K562 (cell line): Measurements from ENCODE around the gene SCGB1C2. TPM values are rescaled to one million over a fixed set of nuclear protein-coding genes. Genes with fewer than 3 reads are reported as not detected.

Source experiments
- ATAC-seq: fragments of 200-7000 bp; cut with Tn5 transposase; 3 replicates; pipeline ENCODE4 v1.9.1; 2020; ENCODE audit warnings: moderate library complexity
- BruUV-seq: library from RNA; stranded (reverse); fragments of 400-500 nt; replicated peaks from 2 replicates; lab custom pipeline; 2021; lab: Mats Ljungman, UMichigan
- CTCF ChIA-PET: fragments of 300-600 bp; formaldehyde crosslinking; extraction: SDS; loops from one replicate; lab custom pipeline; 2021; ENCODE audit warnings: low intra/inter-chr PET ratio; lab: Yijun Ruan, JAX
- POLR2A ChIA-PET: fragments of 300-600, 350-650 bp; sonication (Branson Sonifier 250); formaldehyde crosslinking; extraction: SDS; loops from one replicate; lab custom pipeline; 2021; ENCODE audit warnings: antibody characterized with exemption, inconsistent platforms; lab: Yijun Ruan, JAX
- DNase-seq, 4 experiments: peaks; one replicate each; pipeline versions ENCODE4 v3.0.0 to v3.0.0-alpha.2; 2011 to 2018; ENCODE audit warnings: low spot score in 3 of 4, mixed read lengths in 3 of 4; ENCODE audit errors: extremely low read depth in 1 of 4
- FAIRE-seq: peaks from 2 replicates; lab custom pipeline; 2011; peaks lifted over from hg19 to GRCh38; lab: Jason Lieb, UNC
- H2AFZ ChIP-seq: 2 replicates; pipeline ENCODE4 v1.6.0; 2011; ENCODE audit warnings: low read depth, low read length, control low read depth, inconsistent platforms
- H3K27ac ChIP-seq: fragments of 200-600 bp; 3 replicates; pipeline ENCODE4 v1.8.0; 2011; ENCODE audit warnings: low read depth, mild to moderate bottlenecking, control low read depth, inconsistent platforms, low read length, moderate library complexity, mixed read lengths; ENCODE audit errors: extremely low read depth
- H3K27me3 ChIP-seq, 2 experiments: fragments of 300-600 bp in 1 of 2; 2 replicates in 1 of 2; 3 replicates in 1 of 2; pipeline versions ENCODE4 v1.6.0 to v1.8.0; 2011; ENCODE audit warnings: inconsistent platforms in 2 of 2, low read length in 2 of 2, mild to moderate bottlenecking in 1 of 2, mixed read lengths in 1 of 2, moderate library complexity in 1 of 2; ENCODE audit not compliant: control insufficient read depth in 2 of 2, insufficient read depth in 2 of 2
- H3K36me3 ChIP-seq: fragments of 300-600 bp; 3 replicates; pipeline ENCODE4 v1.8.0; 2011; ENCODE audit warnings: mild to moderate bottlenecking, low read length, inconsistent platforms; ENCODE audit not compliant: control insufficient read depth, insufficient read depth
- H3K4me1 ChIP-seq, 2 experiments: fragments of 200-600 bp in 1 of 2; replicated peaks in 1 of 2; 2 replicates in 1 of 2; 3 replicates in 1 of 2; pipeline versions ENCODE4 v1.5.1 to v1.8.0; 2011; ENCODE audit warnings: inconsistent platforms in 2 of 2, low read length in 2 of 2, mild to moderate bottlenecking in 1 of 2, mixed read lengths in 1 of 2, moderate library complexity in 1 of 2; ENCODE audit not compliant: control insufficient read depth in 2 of 2, insufficient read depth in 2 of 2
- H3K4me2 ChIP-seq: 2 replicates; pipeline ENCODE4 v1.6.1; 2011; ENCODE audit warnings: low read length, control low read depth, inconsistent platforms, mixed read lengths; ENCODE audit not compliant: insufficient read depth
- H3K4me3 ChIP-seq: fragments of 200-600 bp; sonication (generic), shearing (Covaris generic); 2 replicates; pipeline ENCODE4 v1.5.1; 2016; ENCODE audit warnings: control low read depth, inconsistent platforms
- H3K79me2 ChIP-seq: fragments of 200-600 bp; 3 replicates; pipeline ENCODE4 v1.8.0; 2011; ENCODE audit warnings: low read length, inconsistent platforms; ENCODE audit not compliant: control insufficient read depth, insufficient read depth
- H3K9ac ChIP-seq, 2 experiments: 2 replicates each; pipeline versions ENCODE4 v1.6.0 to v1.6.1; 2011; ENCODE audit warnings: low read depth in 2 of 2, low read length in 2 of 2, control low read depth in 1 of 2, inconsistent platforms in 1 of 2, mild to moderate bottlenecking in 1 of 2, mixed read lengths in 1 of 2; ENCODE audit not compliant: insufficient read depth in 1 of 2
- H3K9me1 ChIP-seq: one replicate; pipeline ENCODE4 v1.6.0; 2011; ENCODE audit warnings: inconsistent platforms, mild to moderate bottlenecking, low read length, moderate library complexity; ENCODE audit not compliant: control insufficient read depth, insufficient read depth
- H3K9me3 ChIP-seq: replicated peaks from 2 replicates; pipeline ENCODE4 v1.5.1; 2011; ENCODE audit warnings: low read depth, low read length, inconsistent platforms; ENCODE audit not compliant: control insufficient read depth, insufficient read depth
- H4K20me1 ChIP-seq: replicated peaks from 2 replicates; pipeline ENCODE4 v1.6.1; 2011; ENCODE audit warnings: low read length, inconsistent platforms, mixed read lengths; ENCODE audit not compliant: control insufficient read depth, insufficient read depth
- ATF7 ChIP-seq: fragments of 450-650 bp; IDR thresholded peaks from 2 replicates; pipeline ENCODE4 v1.7.1; 2014; ENCODE audit warnings: mild to moderate bottlenecking, moderate library complexity
- CHCHD3 ChIP-seq: fragments of 250-450 bp; sonication (Bioruptor Pico); IDR thresholded peaks from 2 replicates; pipeline ENCODE4 v2.1.2; 2022; ENCODE audit warnings: mild to moderate bottlenecking
- DACH1 ChIP-seq: fragments of 450-650 bp; IDR thresholded peaks from 2 replicates; pipeline ENCODE4 v1.6.1; 2018; ENCODE audit not compliant: partially characterized antibody
- HDGF ChIP-seq: fragments of 450-650 bp; IDR thresholded peaks from 2 replicates; pipeline ENCODE4 v1.6.1; 2016
- MBD2 ChIP-seq: sonication (generic); IDR thresholded peaks from 2 replicates; pipeline ENCODE4 v1.6.1; 2016; ENCODE audit warnings: low read depth, borderline replicate concordance
- MTA3 ChIP-seq: fragments of 450-650 bp; formaldehyde crosslinking; IDR thresholded peaks from 2 replicates; pipeline ENCODE4 v1.6.1; 2017; ENCODE audit warnings: mild to moderate bottlenecking, borderline replicate concordance
- PHTF2 ChIP-seq: fragments of 250-450 bp; sonication (Bioruptor Pico); IDR thresholded peaks from 2 replicates; pipeline ENCODE4 v1.5.0; 2021; ENCODE audit warnings: mild to moderate bottlenecking
- PKNOX1 ChIP-seq: fragments of 450-650 bp; IDR thresholded peaks from 2 replicates; pipeline ENCODE4 v1.6.1; 2016
- POLR2AphosphoS5 ChIP-seq: IDR thresholded peaks from 2 replicates; pipeline ENCODE4 v1.6.1; 2011; ENCODE audit warnings: mild to moderate bottlenecking, low read depth, low read length, moderate library complexity; ENCODE audit not compliant: control insufficient read depth, insufficient read depth
- PURB ChIP-seq: sonication (generic); formaldehyde crosslinking; IDR thresholded peaks from 2 replicates; pipeline ENCODE4 v1.9.0; 2021; ENCODE audit warnings: low read depth, mild to moderate bottlenecking, missing genetic modification reagents
- TAF7 ChIP-seq: fragments of 450-650 bp; IDR thresholded peaks from 2 replicates; pipeline ENCODE4 v1.6.1; 2016; ENCODE audit warnings: missing genetic modification characterization, missing compliant biosample characterization
- ZBTB17 ChIP-seq: fragments of 450-650 bp; formaldehyde crosslinking; IDR thresholded peaks from 2 replicates; pipeline ENCODE4 v1.4.0; 2020; ENCODE audit warnings: mild to moderate bottlenecking
- ZNF217 ChIP-seq: sonication (generic); formaldehyde crosslinking; IDR thresholded peaks from 2 replicates; pipeline ENCODE4 v1.8.0; 2022; ENCODE audit warnings: mild to moderate bottlenecking, missing genetic modification reagents
- ZNF707 ChIP-seq: fragments of 250-450 bp; sonication (Bioruptor Pico); conservative IDR thresholded peaks from 2 replicates; pipeline ENCODE4 v1.8.0; 2022; ENCODE audit warnings: inconsistent platforms, mild to moderate bottlenecking, moderate library complexity
- WGBS: fragments of 100-300 bp; shearing (Covaris generic); methylation state at CpG from one replicate; pipeline ENCODE4 v1.1.6; 2016; ENCODE audit warnings: low coverage, mixed read lengths; ENCODE audit not compliant: insufficient coverage; ENCODE audit errors: missing lambda C conversion rate; 5-methylcytosine and 5-hydroxymethylcytosine counted together
- in situ Hi-C: fragments of 300-500 bp; cut with MboI; formaldehyde crosslinking; loops from 4 replicates; pipeline ENCODE4 v1.15.0; 2018; ENCODE audit warnings: inconsistent platforms, mixed read lengths
- intact Hi-C: fragments of 100-400 bp; cut with micrococcal nuclease; formaldehyde crosslinking; loops from 2 replicates; pipeline ENCODE4 v1.14.2; 2022
- polyA plus RNA-seq, 8 experiments: library from polyadenylated mRNA; depleted of rRNA in 4 of 8; stranded (reverse) in 5 of 8; unstranded in 3 of 8; fragments of >200 nt; fragmentation: Nextera tagmentation in 2 of 8; fragmentation: Illumina TruSeq in 1 of 8; extraction: Ambion mirVana in 2 of 8; extraction: Trizol in 1 of 8; gene quantifications; 2 replicates each; pipeline versions ENCODE4 v1.2.1 to v1.2.3, GENCODE V29; 2011 to 2014; ENCODE audit warnings: inconsistent platforms in 1 of 8, missing spikeins in 1 of 8
- total RNA-seq, 7 experiments: library from RNA; depleted of rRNA in 6 of 7; stranded (reverse); fragments of >200 nt in 6 of 7; fragmentation: Illumina TruSeq in 2 of 7; extraction: Trizol in 2 of 7; gene quantifications; 2 replicates each; pipeline versions ENCODE4 v1.2.1 to v1.2.3, GENCODE V29; 2011 to 2021; ENCODE audit warnings: low replicate concordance in 1 of 7

The SCGB1C2 gene
- total and polyA plus RNA-seq, 9 of the 15 experiments (the other 6 are each of a cell fraction or from before 2014, with no cell fraction given), result not detected

- POLR2A ChIA-PET, result interaction anchor here (1.1 kb wide), 1 partner anchor 42 kb away, joined by 3 read pairs; no protein-coding TSS in a partner anchor
- Histone ChIP-seq H3K9me1 (no peaks in the 10 kb centered on the region), H3K27ac (no peak overlapping the region), H2AFZ (no peak overlapping the region), H3K4me3 (no peak overlapping the region), H4K20me1 (no peaks in the 10 kb centered on the region), H3K4me2 (no peak overlapping the region), H3K4me1 (no peaks in the 10 kb centered on the region), H3K9ac (no peak overlapping the region), H3K27me3 (peaks cover 0 to 10% of the 10 kb centered on the region in 2 experiments; a peak in 2 of 5 replicates), H3K79me2 (no peaks in the 10 kb centered on the region), H3K9me3 (no peaks in the 10 kb centered on the region), H3K36me3 (no peaks in the 10 kb centered on the region)
- CTCF ChIA-PET, result no interaction called here
- in situ Hi-C loops (no loop called here), intact Hi-C loops (no loop called here)
- ATAC-seq, result no peak
- no peak for FAIRE-seq
- BruUV-seq, result no TSS peak
- 12% methylated on average over 8 of the region's 8 CpGs for WGBS
- no peak for DNase-seq
- TF ChIP-seq MBD2 (no peak), ZNF707 (no peak), TAF7 (tag) (no peak), PHTF2 (no peak), MTA3 (no peak), ZNF217 (CRISPR knock-in tag) (no peak)
These were observed 45.7 kb downstream of the SCGB1C2 start for GRCh38 chr17:183021-183420.

- H3K27me3 ChIP-seq, result no peaks in the 10 kb centered on the region; a peak in 1 of 5 replicates
- intact Hi-C loops, result no loop called here
- no peaks in the 10 kb centered on the region for H3K4me1 ChIP-seq
- H2AFZ ChIP-seq, result no peak overlapping the region
- H3K9me3 ChIP-seq, result no peaks in the 10 kb centered on the region
- TF ChIP-seq PURB (CRISPR knock-in tag) (no peak), CHCHD3 (CRISPR knock-in tag) (no peak), PKNOX1 (no peak), HDGF (no peak), POLR2AphosphoS5 (no peak), DACH1 (no peak), ATF7 (no peak), ZBTB17 (CRISPR knock-in tag) (no peak)
- no peak overlapping the region for H3K4me3 ChIP-seq
- CTCF ChIA-PET, result no interaction called here
- H3K9me1 ChIP-seq, result no peaks in the 10 kb centered on the region
- H3K36me3 ChIP-seq, result no peaks in the 10 kb centered on the region
- H3K9ac ChIP-seq, result no peak overlapping the region
- no peak for DNase-seq
- no peaks in the 10 kb centered on the region for H4K20me1 ChIP-seq
- ATAC-seq, result no peak
- no peak for FAIRE-seq
- in situ Hi-C loops, result no loop called here
- POLR2A ChIA-PET, result no interaction called here
- no peak overlapping the region for H3K27ac ChIP-seq
- H3K79me2 ChIP-seq, result no peaks in the 10 kb centered on the region
- no TSS peak for BruUV-seq
- H3K4me2 ChIP-seq, result no peak overlapping the region
- WGBS, result 0% methylated on average over 9 of the region's 14 CpGs
These were observed 48.2 kb downstream of the SCGB1C2 start for GRCh38 chr17:185445-186138.
